Testis (tissue), 2 donors: ENCODE data around the gene MSI2.

Experiments
- POLR2A ChIP-seq: fragments of 450-650 bp; IDR thresholded peaks from one replicate; pipeline ENCODE4 v1.6.1; 2017; ENCODE audit warnings: antibody characterized with exemption, mild to moderate bottlenecking, moderate library complexity
- TF ChIP-seq, protein P1 (sequence below), 3 experiments: fragments of 450-650 bp in 2 of 3; fragments of 200-600 bp in 1 of 3; sonication (generic) in 1 of 3; IDR thresholded peaks; one replicate each; pipeline ENCODE4 v1.5.1; 2016 to 2019; ENCODE audit warnings: antibody characterized with exemption in 3 of 3, mild to moderate bottlenecking in 2 of 3, moderate library complexity in 1 of 3

DNA sequence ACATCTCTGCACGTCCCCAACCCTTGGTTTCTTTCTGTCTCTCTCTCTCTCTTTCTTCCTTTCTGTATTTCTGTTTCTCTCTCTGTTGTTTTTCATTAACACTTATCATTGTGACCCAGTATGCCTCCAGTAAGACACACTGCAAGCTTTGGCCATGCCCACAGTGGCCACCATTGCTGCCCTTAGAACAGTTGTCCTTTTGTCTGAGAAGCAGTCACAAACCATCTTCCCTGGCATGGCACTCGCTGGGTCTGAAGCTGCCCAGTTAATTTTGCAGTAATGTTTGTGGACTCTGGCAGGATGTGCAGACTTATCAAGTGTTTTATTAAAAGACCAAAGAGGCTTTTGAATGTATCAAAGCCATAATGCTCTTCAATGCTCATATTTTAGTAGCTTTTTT lies 146.9 kb downstream of the MSI2 start:
- TF ChIP-seq, protein P1, sequence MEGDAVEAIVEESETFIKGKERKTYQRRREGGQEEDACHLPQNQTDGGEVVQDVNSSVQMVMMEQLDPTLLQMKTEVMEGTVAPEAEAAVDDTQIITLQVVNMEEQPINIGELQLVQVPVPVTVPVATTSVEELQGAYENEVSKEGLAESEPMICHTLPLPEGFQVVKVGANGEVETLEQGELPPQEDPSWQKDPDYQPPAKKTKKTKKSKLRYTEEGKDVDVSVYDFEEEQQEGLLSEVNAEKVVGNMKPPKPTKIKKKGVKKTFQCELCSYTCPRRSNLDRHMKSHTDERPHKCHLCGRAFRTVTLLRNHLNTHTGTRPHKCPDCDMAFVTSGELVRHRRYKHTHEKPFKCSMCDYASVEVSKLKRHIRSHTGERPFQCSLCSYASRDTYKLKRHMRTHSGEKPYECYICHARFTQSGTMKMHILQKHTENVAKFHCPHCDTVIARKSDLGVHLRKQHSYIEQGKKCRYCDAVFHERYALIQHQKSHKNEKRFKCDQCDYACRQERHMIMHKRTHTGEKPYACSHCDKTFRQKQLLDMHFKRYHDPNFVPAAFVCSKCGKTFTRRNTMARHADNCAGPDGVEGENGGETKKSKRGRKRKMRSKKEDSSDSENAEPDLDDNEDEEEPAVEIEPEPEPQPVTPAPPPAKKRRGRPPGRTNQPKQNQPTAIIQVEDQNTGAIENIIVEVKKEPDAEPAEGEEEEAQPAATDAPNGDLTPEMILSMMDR (IDR thresholded peaks at IDR 0.05): no peak
- TF ChIP-seq POLR2A: no peak
